ENCODE measurements around the gene C7orf25. TPM values are rescaled to one million over a fixed set of nuclear protein-coding genes. Genes with fewer than 3 reads are reported as not detected.
A peak's percentile ranks its signal among the peaks of the same experiment; 100 is the strongest.

Gene C7orf25
- total RNA-seq (ENCODE audit: unreplicated experiment), result 5.0 TPM
- long read RNA-seq, transcript C7orf25-201 (2 exons, 2,451 nt), result major isoform, 10 of 10 reads
- long read RNA-seq, partial matches to known transcripts, result 0 of 10 reads
- long read RNA-seq, other reads (novel, unspliced or antisense), result 0 of 10 reads

GRCh38 chr7:42911454-42912447 is at the start of gene C7orf25:
Gene C7orf25, minus strand, starts transcription at chr7:42912070. Its CDS starts 1,170 bp downstream, at chr7:42910900.
- no peak for TF ChIP-seq CTCF (IDR thresholded peaks at IDR 0.05; ENCODE audit: unreplicated experiment)
- peak; percentile 96 for DNase-seq (ENCODE audit: low spot score)
- H3K4me3 Mint-ChIP-seq (ENCODE audit: unreplicated experiment), result peak within 1 kb of the TSS; percentile 94
- H3K27ac Mint-ChIP-seq (ENCODE audit: unreplicated experiment), result peak within 1 kb of the TSS; percentile 55
- H3K9me3 Mint-ChIP-seq (ENCODE audit: unreplicated experiment), result no peaks in the 10 kb centered on the region
- H3K4me1 Mint-ChIP-seq (ENCODE audit: unreplicated experiment), result peaks cover 20% of the 10 kb centered on the region
- peaks cover 4% of the 10 kb centered on the region for H3K27me3 Mint-ChIP-seq (ENCODE audit: unreplicated experiment)
- H3K36me3 Mint-ChIP-seq (ENCODE audit: low read depth, unreplicated experiment), result no peaks in the 10 kb centered on the region

- Mint-ChIP-seq H3K4me3 (ENCODE audit: unreplicated experiment) (no peak overlapping the region), H3K27me3 (ENCODE audit: unreplicated experiment) (no peaks in the 10 kb centered on the region), H3K4me1 (ENCODE audit: unreplicated experiment) (no peaks in the 10 kb centered on the region), H3K36me3 (ENCODE audit: low read depth, unreplicated experiment) (no peaks in the 10 kb centered on the region), H3K27ac (ENCODE audit: unreplicated experiment) (no peak overlapping the region), H3K9me3 (ENCODE audit: unreplicated experiment) (no peaks in the 10 kb centered on the region)
- TF ChIP-seq CTCF (IDR thresholded peaks at IDR 0.05; ENCODE audit: unreplicated experiment), result no peak
- DNase-seq (ENCODE audit: low spot score), result no peak
These were observed 49.3 kb upstream of the C7orf25 start for GRCh38 chr7:42961170-42961569.

GRCh38 chr7:42960762-42961161 is 48.9 kb upstream of the C7orf25 start:
- TF ChIP-seq CTCF (IDR thresholded peaks at IDR 0.05; ENCODE audit: unreplicated experiment), result no peak
- H3K9me3 Mint-ChIP-seq (ENCODE audit: unreplicated experiment), result no peaks in the 10 kb centered on the region
- no peaks in the 10 kb centered on the region for H3K36me3 Mint-ChIP-seq (ENCODE audit: low read depth, unreplicated experiment)
- DNase-seq (ENCODE audit: low spot score), result no peak
- H3K4me1 Mint-ChIP-seq (ENCODE audit: unreplicated experiment), result no peaks in the 10 kb centered on the region
- H3K4me3 Mint-ChIP-seq (ENCODE audit: unreplicated experiment), result no peak overlapping the region
- no peak overlapping the region for H3K27ac Mint-ChIP-seq (ENCODE audit: unreplicated experiment)
- H3K27me3 Mint-ChIP-seq (ENCODE audit: unreplicated experiment), result no peaks in the 10 kb centered on the region

- no peak for DNase-seq (ENCODE audit: low spot score)
- H3K27me3 Mint-ChIP-seq (ENCODE audit: unreplicated experiment), result no peaks in the 10 kb centered on the region
- H3K27ac Mint-ChIP-seq (ENCODE audit: unreplicated experiment), result no peak overlapping the region
- H3K9me3 Mint-ChIP-seq (ENCODE audit: unreplicated experiment), result no peaks in the 10 kb centered on the region
- no peak for TF ChIP-seq CTCF (IDR thresholded peaks at IDR 0.05; ENCODE audit: unreplicated experiment)
- H3K4me3 Mint-ChIP-seq (ENCODE audit: unreplicated experiment), result no peak overlapping the region
- H3K36me3 Mint-ChIP-seq (ENCODE audit: low read depth, unreplicated experiment), result no peaks in the 10 kb centered on the region
- no peaks in the 10 kb centered on the region for H3K4me1 Mint-ChIP-seq (ENCODE audit: unreplicated experiment)
These were observed 47.7 kb upstream of the C7orf25 start for GRCh38 chr7:42959549-42959948.

GRCh38 chr7:42956062-42956461 is 44.2 kb upstream of the C7orf25 start:
- DNase-seq (ENCODE audit: low spot score), result no peak
- no peaks in the 10 kb centered on the region for H3K9me3 Mint-ChIP-seq (ENCODE audit: unreplicated experiment)
- no peak for TF ChIP-seq CTCF (IDR thresholded peaks at IDR 0.05; ENCODE audit: unreplicated experiment)
- no peaks in the 10 kb centered on the region for H3K36me3 Mint-ChIP-seq (ENCODE audit: low read depth, unreplicated experiment)
- H3K27ac Mint-ChIP-seq (ENCODE audit: unreplicated experiment), result no peak overlapping the region
- no peaks in the 10 kb centered on the region for H3K27me3 Mint-ChIP-seq (ENCODE audit: unreplicated experiment)
- no peaks in the 10 kb centered on the region for H3K4me1 Mint-ChIP-seq (ENCODE audit: unreplicated experiment)
- H3K4me3 Mint-ChIP-seq (ENCODE audit: unreplicated experiment), result no peak overlapping the region
